ENCODE measurements around the gene TXNL4A.
"Not testable (repeated sequence)": the region's sequence is repeated elsewhere in the genome, so short reads cannot be mapped to it uniquely, and the experiment has no call there.

TXNL4A gene

DNA sequence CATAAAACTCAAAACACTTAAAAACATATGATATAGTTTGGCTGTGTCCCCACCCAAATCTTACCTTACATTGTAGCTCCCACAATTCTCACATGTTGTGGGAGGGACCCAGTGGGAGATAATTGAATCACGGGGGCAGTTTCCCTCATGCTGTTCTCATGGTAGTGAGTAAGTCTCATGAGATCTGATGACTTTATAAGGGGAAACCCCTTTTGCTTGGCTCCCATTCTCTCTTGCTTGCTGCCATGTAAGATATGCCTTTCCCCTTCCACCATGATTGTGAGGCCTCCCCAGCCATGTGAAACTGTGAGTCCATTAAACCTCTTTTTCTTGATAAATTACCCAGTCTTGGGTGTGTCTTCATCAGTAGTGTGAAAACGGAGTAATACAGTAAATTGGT, 11.3 kb upstream of the TXNL4A start:
- DNase-seq (ENCODE audit: low spot score): not testable (repeated sequence)

DNA sequence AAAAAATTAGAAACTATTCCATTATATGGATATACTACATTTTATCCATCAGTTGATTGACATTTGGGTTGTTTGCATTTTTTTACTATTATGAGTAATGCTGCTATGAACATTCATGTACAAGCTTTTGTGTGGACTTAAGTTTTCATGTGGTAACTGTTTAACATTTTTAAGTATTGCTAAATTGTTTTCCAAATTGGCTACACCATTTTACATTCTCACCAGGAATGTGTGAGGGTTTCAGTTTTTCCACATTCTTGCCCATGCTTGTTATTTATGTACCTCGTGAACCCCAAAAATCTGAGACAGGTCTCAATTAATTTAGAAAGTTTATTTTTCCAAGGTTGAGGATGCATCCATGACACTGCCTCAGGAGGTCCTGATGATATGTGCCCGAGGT, 3.1 kb upstream of the TXNL4A start:
- DNase-seq (ENCODE audit: low spot score): no peak

DNA sequence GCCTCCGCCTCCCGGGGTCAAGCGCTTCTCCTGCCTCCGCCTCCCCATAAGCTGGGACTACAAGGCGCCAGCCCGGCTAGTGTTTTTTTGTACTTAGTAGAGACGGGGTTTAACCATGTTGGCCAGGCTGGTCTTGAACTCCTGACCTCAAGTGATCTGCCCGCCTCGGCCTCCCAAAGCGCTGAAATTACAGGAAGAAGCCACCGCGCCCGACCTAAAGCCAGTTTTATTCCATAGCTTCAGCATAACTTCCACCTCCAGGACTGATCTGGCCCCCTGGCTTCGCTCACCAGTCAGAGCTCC, 783 bp upstream of the TXNL4A start:
- no peak for DNase-seq (ENCODE audit: low spot score)

DNA sequence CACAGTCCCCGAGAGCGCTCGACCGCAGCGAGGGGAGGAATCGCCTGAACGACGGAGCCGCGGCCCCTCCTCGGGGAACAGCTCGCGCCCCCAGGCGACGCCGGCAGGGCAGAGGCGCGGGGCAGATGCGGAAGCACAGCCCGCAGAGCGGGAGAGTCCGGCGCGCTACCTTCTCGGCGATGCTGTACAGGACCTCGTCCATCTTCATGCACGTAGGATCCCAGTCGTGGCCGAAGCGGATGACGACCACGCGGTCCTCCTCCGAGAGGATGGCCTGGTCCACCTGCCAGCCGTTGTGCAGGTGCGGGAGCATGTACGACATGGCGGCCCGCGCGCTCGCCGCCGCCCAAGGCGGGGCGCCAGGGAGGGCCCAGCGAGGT, 302 bp downstream of the TXNL4A start:
- DNase-seq (ENCODE audit: low spot score): peak; percentile 44

DNA sequence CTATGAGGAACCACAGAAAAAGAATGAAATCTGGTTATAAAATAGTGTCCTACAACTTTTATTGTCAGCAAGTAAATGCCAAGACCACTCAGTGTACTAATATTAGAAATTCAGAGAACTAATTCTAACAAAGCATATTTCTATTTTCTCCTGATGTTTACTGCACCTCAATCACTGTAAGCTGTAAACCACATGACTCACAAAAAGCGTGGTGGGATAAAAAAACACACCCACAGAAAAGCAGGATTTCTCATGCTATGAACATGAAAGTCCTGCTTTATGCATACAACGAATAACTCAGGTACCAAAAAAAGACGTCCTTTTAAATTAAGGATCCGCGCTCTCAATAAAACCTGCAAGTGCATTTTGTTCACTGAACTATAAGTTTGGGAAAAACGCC, 797 bp downstream of the TXNL4A start:
- no peak for DNase-seq (ENCODE audit: low spot score)

DNA sequence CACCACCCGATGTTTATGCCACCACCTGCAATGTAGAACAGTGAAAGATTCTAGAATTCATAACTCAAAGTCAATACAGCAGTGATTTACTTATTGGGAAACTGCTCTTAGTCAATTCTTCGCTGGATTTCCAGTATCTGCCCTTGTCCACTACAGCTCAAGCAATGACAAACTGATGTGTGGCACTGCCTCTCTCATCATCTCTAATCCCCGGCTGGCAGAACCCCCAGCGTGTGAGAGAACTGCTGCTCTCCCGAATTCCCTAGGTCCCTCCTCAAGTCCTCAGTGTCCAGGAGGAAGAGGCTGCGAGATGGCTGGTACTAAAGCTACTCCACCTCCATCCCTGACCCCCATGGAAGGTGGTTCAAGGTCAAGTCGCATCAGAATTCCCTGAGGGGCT, 1.6 kb downstream of the TXNL4A start:
- DNase-seq (ENCODE audit: low spot score): no peak

DNA sequence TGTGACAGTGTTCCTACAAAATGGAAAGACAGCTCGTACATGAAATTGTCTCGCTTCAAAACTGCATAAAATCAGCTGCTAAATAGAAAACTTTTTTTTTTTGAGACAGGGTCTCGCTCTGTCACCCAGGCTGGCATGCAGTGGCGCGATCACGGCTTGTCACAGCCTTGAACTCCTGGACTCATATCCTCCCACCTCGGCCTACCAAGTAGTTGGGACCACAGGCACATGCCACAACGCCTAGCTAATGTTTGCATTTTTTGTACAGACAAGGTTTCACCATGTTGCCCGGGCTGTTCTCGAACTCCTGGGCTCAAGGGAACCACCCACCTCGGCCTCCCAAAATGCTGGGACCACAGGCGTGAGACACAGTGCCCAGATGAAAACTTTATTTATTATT, 3.2 kb downstream of the TXNL4A start:
- no peak for DNase-seq (ENCODE audit: low spot score)

DNA sequence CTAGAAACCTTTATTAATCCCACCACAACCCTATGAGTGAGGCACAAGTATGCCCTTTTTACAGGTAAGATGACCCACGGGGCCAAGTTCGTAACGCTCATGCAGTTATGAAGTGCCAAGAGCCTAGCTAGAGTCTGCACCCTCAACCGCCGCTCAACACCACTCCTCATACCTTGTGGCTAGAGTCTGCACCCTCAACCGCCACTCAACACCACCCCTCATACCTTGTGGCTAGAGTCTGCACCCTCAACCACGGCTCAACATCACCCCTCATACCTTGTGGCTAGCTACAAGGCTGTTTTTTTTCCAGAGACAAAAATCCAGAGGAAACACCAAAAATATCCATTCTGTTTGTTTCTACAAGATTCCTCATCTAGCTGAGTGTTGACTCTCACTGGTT, 4.6 kb downstream of the TXNL4A start:
- no peak for DNase-seq (ENCODE audit: low spot score)

DNA sequence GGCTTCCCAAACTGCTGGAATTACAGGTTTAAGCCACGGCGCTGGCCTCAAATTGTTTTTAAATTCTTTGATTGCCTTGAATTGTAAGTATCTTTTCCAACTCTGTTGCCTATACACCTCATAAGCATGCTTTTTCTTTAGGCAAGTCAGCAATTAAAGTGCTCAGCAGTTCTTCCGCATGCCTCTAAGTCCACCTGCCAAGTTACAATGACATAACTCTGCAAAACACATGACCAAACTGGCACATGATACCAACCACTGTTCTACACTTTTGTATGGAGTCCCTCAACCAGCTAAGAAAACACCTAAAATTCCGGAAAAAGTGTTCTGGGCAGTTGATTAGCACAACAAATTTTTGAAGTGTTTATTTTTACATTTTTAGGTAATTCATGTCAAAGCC, 5.1 kb downstream of the TXNL4A start:
- DNase-seq (ENCODE audit: low spot score): no peak

DNA sequence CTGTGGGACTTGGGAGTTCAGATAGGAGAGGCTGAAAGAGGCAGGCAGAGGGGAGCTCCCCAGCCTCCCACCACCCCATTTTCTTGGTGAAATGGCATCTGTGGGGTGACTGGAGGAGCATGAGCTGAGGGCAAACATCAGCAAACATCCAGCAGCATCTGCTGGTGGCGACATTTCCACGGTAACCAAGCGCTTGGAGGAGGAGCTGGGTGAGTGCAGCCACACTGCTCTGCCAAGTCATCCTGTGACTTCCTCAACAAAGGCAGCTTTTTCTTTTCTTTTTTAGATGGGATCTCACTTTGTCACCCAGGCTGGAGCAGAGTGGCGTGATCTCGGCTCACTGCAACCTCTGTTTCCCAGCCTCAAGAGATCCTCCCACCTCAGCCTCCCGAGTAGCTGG, 5.6 kb downstream of the TXNL4A start:
- DNase-seq (ENCODE audit: low spot score): peak; percentile 49

DNA sequence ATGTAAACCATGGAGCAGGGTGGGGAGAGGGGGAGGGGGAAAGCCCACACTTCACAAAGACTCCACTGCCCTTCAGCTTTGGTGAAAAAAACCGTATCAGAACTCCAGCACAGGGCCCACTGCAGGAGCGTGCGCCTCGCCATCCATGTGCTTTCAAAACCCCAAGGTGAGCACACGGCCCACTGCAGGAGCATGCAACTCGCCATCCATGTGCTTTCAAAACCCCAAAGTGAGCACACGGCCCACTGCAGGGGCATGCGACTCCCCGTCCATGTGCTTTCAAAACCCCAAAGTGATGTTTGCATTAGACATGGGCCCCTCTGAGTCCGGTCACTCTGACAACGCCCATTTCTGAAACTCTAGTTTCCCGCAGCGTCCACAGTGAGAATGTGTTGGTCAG, 7.8 kb downstream of the TXNL4A start:
- DNase-seq (ENCODE audit: low spot score): no peak

DNA sequence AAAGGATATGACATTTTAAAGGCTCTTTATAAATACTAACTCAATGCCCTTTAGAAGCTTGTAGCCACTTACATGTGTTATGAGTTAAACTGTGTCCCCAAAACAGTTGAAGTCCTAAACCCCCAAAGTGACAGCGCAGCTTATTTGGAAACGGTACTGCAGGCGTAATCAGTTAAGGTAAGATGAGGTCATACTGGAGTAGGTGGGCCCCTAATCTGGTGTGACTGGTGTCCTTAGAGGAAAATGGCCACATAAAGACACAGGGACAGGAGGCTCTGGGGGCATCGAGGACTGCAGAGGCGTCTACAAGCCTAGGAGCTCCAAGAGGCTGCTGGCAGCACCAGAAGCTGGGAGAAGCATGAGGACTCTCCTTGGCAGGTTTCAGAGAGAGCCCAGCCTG, 8.5 kb downstream of the TXNL4A start:
- no peak for DNase-seq (ENCODE audit: low spot score)

DNA sequence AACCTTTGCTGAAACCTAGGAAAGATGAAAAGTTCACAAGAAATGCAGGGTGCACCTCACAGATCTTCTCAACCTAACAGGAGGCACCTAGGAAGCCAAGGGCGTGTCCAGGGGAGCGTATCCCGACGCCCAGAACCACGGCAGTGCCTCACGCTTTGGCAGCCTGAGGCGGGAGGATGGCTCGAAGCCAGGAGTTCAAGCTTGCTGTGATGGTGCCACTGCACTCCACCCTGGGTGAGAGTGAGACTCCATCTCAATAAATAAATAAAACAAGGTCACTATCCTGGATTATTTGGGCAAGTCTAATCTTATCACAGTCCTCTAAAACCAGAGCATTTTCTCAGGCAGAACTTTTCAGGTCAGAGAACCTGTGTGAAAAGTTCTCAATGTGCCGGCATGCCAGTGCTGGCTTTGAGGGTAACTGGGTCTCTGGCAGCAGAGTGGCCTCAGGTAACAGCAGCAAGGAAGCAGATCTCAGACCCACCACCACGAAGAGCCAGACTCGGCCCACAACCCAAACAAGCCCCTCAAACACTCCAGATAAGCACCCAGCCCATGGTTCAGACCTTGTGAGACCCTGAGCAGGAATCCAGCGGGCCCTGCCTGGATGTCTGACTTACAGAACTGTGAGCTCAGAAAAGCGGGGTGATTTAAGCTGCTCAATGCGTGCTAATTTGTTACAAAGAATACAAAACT, 12.2 kb downstream of the TXNL4A start:
- no peak for DNase-seq (ENCODE audit: low spot score)

DNA sequence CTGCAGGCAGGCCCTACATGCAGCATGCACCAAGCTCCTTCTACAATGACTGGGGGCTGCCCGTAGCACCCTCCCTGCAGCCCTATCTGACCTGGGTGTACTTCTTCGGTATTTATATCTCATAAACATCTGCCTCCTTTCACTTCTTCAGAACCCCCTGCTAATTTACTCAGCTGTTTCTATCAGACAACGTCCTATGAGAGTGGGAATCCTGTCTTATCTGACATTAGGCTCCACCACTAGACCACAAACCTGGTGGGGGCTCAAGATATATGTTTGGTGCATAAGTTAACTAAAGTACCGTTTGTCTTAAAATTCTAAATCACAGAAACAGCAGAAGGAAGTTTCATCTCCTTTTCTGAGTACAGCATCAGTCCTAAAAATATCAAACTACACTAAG, 13.3 kb downstream of the TXNL4A start:
- no peak for DNase-seq (ENCODE audit: low spot score)

DNA sequence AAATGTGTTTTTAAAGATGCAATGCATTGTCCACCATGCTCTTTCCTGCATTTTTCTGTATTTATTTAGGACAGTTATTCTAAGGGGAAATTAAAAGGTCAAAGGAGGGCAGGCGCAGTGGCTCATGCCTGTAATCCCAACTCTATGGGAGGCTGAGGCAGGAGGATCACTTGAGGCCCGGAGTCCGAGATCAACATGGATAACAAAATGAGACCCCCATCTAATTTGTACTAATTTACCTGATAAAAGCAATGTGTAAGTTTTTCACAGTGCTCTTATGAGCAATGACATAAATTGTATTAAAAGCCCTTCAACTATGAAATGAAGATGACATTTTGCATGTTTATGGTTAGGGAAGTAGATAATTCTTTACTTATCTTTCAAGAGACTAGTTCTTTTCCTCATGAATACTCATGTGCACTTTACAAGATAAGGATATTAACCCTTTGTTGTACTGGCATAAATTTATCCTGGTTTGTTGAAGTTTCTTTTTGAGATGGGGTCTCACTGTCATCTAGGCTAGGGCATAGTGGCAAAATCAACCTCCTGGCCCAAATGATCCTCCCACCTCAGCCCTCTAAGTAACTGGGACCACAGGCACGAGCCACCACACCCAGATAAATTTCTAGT, 14.2 kb downstream of the TXNL4A start:
- no peak for DNase-seq (ENCODE audit: low spot score)

DNA sequence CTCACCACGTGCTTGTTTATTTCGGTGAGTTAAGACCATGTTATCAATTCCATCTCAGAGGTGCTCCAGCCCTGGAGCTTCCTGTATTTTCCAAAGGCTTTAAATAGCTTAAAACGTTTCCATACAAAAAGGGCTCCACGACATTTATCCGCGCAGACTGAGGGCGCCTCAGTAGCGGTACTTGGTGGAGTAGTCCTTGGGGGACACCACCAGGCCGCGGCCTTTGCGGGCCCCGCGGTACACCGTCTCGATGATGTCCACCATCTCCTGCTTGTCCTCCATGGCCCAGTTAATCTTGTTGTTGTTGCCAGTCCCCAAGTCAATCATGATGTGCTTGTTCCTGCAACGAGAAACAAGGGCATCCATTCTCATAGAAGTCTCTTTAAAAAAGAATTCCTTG, 14.8 kb downstream of the TXNL4A start:
- no peak for DNase-seq (ENCODE audit: low spot score)

DNA sequence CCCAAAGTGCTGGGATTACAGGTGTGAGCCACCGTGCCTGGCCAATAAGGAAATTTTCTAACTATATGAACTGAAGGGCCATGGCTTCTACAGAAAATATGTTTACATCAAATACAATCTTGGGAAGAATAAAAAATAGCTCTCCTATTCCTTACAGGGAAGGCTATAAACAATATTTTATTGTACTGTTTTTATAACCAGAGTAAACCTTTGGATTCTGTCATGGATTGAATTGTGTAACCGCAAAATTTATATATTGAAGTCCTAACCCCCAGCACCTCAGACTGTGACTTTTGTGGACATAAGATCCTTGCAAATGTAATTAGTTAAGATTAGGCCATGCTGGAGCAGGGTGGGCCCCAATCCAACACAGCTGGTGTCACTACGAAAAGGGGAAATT, 15.6 kb downstream of the TXNL4A start:
- DNase-seq (ENCODE audit: low spot score): no peak

DNA sequence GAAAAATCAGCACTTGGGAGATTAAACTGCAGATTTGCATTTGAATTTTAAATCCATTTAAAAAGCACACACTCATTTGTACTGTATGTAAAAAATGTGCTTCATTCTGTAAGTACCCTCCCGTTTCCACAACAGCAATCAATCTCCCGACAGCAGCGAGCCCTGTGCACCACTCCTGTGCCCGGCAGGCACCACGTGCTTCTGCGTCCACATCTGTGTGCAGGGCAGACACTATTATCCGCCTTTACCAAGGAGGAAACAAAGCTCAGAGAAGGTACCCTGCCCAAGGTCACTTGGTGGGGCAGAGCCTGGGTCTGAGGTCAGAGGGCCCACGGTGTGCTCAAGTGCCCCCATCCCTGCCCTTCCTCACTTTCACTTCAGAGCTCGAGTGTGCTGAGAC, 16.4 kb downstream of the TXNL4A start:
- no peak for DNase-seq (ENCODE audit: low spot score)

DNA sequence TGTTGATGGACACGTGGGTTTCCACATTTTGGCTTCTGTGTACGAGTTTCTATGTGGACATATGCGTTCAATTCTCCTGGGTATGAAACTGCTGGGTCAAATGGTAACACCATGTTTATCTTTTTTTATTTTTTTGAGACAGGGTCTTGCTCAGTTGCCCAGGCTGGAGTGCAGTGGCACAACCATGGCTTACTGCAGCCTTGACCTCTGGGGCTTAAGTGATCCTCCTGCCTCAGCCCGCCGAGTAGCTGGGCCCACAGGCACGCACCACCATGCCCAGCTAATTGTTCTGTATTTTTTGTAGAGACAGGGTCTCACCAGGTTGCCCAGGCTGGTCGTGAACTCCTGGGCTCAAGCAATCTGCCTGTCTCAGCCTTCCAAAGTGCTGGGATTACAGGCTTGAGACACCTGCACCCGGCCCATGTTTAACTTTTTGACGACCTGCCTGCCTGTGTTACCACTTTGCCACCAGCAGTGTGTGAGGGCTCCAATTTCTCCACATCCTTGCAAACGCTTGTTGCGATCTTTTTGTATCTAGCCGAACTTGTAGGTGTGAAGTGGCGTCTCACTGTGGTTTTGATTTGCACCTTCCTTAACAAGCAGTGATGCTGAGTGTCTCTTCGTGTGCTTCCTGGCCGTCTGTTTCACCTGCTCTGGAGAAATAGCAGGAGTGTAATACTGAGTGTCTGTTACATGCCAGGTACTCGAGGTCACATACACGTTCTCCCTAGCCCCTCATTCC, 17.0 kb downstream of the TXNL4A start:
- DNase-seq (ENCODE audit: low spot score): no peak

DNA sequence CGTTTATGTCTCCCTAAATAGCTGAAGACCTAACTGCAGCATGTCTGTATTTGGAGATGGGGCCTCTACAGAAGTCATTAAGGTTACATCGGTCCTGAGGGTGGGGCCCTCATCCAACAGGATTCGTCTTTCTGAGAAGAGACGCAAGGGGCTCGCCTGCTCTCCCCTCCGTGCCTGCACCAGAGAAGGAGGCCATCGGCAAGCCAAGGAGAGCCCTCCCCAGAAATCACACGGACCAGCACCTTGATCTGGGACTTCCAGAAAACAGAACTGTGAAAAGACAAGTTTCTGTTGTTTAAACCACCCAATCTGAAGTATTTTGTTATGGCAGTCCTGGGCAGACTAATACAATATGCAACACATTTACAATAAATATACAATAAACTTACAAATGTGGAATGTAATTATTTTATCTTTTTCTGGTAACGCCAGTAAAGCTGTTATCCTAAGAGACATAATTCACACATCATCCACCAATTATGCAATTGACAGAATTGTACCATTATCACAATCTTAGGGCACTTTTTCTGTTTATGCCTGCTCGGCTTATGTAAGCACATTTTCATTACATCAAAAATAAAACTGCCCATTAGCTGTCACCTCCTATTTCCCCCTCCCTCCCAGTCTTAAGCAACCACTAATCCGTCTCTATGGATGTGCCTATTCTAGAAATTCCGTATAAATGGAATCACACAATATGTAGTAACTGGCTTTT, 17.8 kb downstream of the TXNL4A start:
- DNase-seq (ENCODE audit: low spot score): no peak

DNA sequence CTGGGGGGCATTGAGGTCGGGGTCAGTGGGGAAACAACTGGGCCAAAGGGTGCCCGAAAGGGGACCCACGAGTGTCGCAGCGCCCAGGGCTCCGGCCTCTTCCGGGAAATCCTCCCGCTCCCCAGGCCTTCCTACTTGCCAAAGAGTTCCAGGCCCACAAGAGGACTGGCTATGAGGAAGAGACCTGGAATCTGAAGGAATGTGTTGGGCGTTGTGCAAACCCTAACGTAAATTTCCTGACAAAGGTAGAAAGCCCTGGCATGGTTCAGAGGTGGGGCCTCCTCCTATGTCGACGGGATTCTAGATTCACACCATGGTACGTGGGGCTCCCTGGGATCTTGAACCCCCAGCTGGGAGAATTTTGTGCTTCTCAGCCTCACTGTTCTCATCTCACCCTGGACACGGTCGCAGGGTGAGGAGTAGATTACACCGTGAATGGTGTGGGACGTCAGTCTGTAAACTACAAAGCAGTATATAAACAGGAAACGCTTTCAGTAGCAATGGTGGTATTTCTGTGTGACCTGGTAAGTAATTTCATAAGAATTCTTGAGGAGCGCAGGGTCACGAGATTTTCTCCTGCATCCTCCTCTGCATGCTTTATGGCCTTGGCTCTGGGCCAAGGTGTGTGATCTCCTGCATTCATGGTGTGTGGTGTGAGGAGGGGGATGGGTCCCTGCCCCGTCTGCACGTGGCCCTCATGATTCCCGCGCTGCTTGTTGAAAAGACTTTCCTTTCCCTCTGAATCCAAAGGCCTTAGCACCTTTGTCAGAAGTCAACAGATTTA, 23.1 kb downstream of the TXNL4A start:
- DNase-seq (ENCODE audit: low spot score): no peak
